ENCODE results near the gene MTO1.

Gene MTO1

GRCh38 chr6:73461537-73462350, at the start of gene MTO1:
Gene MTO1 (plus strand): TSS chr6:73461737. CDS start chr6:73461855, 118 bp downstream.
- H3K4me1 ChIP-seq = peaks cover 0 to 32% (median 15%) of the 10 kb centered on the region in 4 donors
- intact Hi-C loops (cut with DNase I; ENCODE audit: low total_unique reads) = no loop called here
- no peaks in the 10 kb centered on the region for H3K9me3 ChIP-seq
- peak; percentile 93 to 95 for DNase-seq
- H3K36me3 ChIP-seq = peaks cover 7 to 8% (median 7%) of the 10 kb centered on the region in 3 donors
- H3K27ac ChIP-seq = peak within 1 kb of the TSS; percentile 95 to 98
- H3K4me3 ChIP-seq = peak within 1 kb of the TSS; percentile 94 to 97
- TF ChIP-seq CTCF (IDR thresholded peaks at IDR 0.05) = no peak
- no peaks in the 10 kb centered on the region for H3K27me3 ChIP-seq

- intact Hi-C loops (cut with DNase I; ENCODE audit: low total_unique reads) = no loop called here
- H3K36me3 ChIP-seq = peaks cover 0 to 2% (median 0%) of the 10 kb centered on the region in 3 donors
- H3K9me3 ChIP-seq = no peaks in the 10 kb centered on the region
- no peaks in the 10 kb centered on the region for H3K27me3 ChIP-seq
- no peaks in the 10 kb centered on the region for H3K4me1 ChIP-seq
- no peak for TF ChIP-seq CTCF (IDR thresholded peaks at IDR 0.05)
- H3K4me3 ChIP-seq = no peak overlapping the region
- no peak for DNase-seq
- no peak overlapping the region for H3K27ac ChIP-seq
Measured at GRCh38 chr6:73413102-73413501, 48.4 kb upstream of the MTO1 start.

- Histone ChIP-seq H3K27me3 (no peaks in the 10 kb centered on the region), H3K27ac (no peak overlapping the region), H3K4me3 (no peak overlapping the region), H3K4me1 (no peaks in the 10 kb centered on the region), H3K36me3 (peaks cover 0 to 14% (median 1%) of the 10 kb centered on the region in 3 donors), H3K9me3 (no peaks in the 10 kb centered on the region)
- intact Hi-C loops (cut with DNase I; ENCODE audit: low total_unique reads) = no loop called here
- no peak for TF ChIP-seq CTCF (IDR thresholded peaks at IDR 0.05)
- DNase-seq = no peak
Measured at GRCh38 chr6:73418081-73418741, 43.3 kb upstream of the MTO1 start.

- peaks cover 18 to 33% (median 28%) of the 10 kb centered on the region in 3 donors for H3K36me3 ChIP-seq
- intact Hi-C loops (cut with DNase I; ENCODE audit: low total_unique reads) = no loop called here
- no peak overlapping the region for H3K27ac ChIP-seq
Measured at GRCh38 chr6:73421534-73421933, 40.0 kb upstream of the MTO1 start.

GRCh38 chr6:73435236-73435635, 26.3 kb upstream of the MTO1 start:
- intact Hi-C loops (cut with DNase I; ENCODE audit: low total_unique reads) = no loop called here
- Histone ChIP-seq H3K27ac (no peak overlapping the region), H3K4me3 (no peak overlapping the region), H3K9me3 (no peaks in the 10 kb centered on the region), H3K4me1 (no peaks in the 10 kb centered on the region), H3K27me3 (no peaks in the 10 kb centered on the region), H3K36me3 (peaks cover 29 to 34% (median 31%) of the 10 kb centered on the region in 3 donors)
- TF ChIP-seq CTCF (IDR thresholded peaks at IDR 0.05) = no peak
- no peak for DNase-seq

More at GRCh38 chr6:73421534-73421933, 40.0 kb upstream of the MTO1 start:
- Histone ChIP-seq H3K4me3 (no peak overlapping the region), H3K9me3 (no peaks in the 10 kb centered on the region), H3K27me3 (no peaks in the 10 kb centered on the region), H3K4me1 (no peaks in the 10 kb centered on the region)
- no peak for TF ChIP-seq CTCF (IDR thresholded peaks at IDR 0.05)
- DNase-seq = no peak
